ENCODE measurements around the gene KAT5. TPM values are rescaled to one million over a fixed set of nuclear protein-coding genes. Genes with fewer than 3 reads are reported as not detected.

The KAT5 gene
- total and polyA plus RNA-seq, 10 of the 15 experiments (the other 5 are each of a cell fraction or from before 2014, with no cell fraction given) = 3.4 to 66.1 (median 46.3) TPM

DNA sequence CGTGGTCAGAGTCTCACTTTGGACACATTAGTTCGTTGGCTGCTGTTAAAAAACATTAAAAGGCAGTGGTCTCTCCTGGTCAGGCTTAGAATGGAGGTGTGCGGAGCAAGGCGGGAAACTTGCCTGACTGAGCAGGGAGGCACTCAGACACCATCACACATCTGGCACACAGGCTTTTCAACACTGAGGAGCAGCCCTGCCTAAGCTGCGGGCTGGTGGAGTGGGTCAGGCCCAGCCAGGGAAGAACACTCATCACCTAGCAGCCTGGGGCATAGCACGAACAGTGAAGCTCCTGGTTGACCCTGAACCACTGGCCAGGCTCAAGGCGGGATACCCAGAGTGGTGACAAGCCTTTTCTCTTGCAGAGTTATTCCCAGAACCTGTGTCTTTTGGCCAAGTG lies 4.2 kb downstream of the KAT5 start:
- no peak for ATAC-seq
- Histone ChIP-seq H3K4me3 (no peak overlapping the region), H3K79me2 (ENCODE audit: control insufficient read depth, insufficient read depth, low read length) (peaks cover 26% of the 10 kb centered on the region), H3K4me2 (ENCODE audit: control insufficient read depth, insufficient read depth) (no peak overlapping the region), H3K36me3 (ENCODE audit: control insufficient read depth in 2 of 2, insufficient read depth in 2 of 2, low read length in 1 of 2) (peaks cover 29 to 34% of the 10 kb centered on the region in 2 experiments; a peak in 3 of 4 replicates), H3K4me1 (ENCODE audit: control insufficient read depth, insufficient read depth, low read length) (peaks cover 21% of the 10 kb centered on the region), H3K27me3 (replicated peaks in 1 of 2; ENCODE audit: control insufficient read depth in 2 of 2, insufficient read depth in 2 of 2, low read length in 1 of 2) (no peaks in the 10 kb centered on the region), H4K20me1 (ENCODE audit: control insufficient read depth, insufficient read depth) (no peaks in the 10 kb centered on the region; the same call in 1 of the 2 replicates), H3K27ac (ENCODE audit: control insufficient read depth, insufficient read depth) (no peak overlapping the region), H3K9ac (ENCODE audit: control insufficient read depth, insufficient read depth, low read length) (no peak overlapping the region), H3K9me3 (replicated peaks; ENCODE audit: control insufficient read depth, insufficient read depth, low read length) (no peaks in the 10 kb centered on the region), H2AFZ (ENCODE audit: control insufficient read depth, low read depth, low read length) (no peak overlapping the region)
- intact Hi-C loops (cut with micrococcal nuclease; ENCODE audit: unreplicated experiment) = loop anchor here (10.0 kb wide), 1 partner anchor 842 kb away; the partner anchor contains the start of gene EHD1
- ChIA-PET SMC1A (ENCODE audit: uncharacterized antibody, unreplicated experiment) (no interaction called here), POLR2A (no interaction called here), RAD21 (ENCODE audit: unreplicated experiment) (no interaction called here), CTCF (no interaction called here)
- no peak for DNase-seq (ENCODE audit: low read depth, low spot score)
- FAIRE-seq = no peak
- TF ChIP-seq STAT3 (IDR thresholded peaks at IDR 0.05; ENCODE audit: low read depth, low read length) = no peak
- TF ChIP-seq, protein P1, sequence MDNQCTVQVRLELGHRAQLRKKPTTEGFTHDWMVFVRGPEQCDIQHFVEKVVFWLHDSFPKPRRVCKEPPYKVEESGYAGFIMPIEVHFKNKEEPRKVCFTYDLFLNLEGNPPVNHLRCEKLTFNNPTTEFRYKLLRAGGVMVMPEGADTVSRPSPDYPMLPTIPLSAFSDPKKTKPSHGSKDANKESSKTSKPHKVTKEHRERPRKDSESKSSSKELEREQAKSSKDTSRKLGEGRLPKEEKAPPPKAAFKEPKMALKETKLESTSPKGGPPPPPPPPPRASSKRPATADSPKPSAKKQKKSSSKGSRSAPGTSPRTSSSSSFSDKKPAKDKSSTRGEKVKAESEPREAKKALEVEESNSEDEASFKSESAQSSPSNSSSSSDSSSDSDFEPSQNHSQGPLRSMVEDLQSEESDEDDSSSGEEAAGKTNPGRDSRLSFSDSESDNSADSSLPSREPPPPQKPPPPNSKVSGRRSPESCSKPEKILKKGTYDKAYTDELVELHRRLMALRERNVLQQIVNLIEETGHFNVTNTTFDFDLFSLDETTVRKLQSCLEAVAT (IDR thresholded peaks at IDR 0.05) = no peak
- TF ChIP-seq SMC3 (IDR thresholded peaks at IDR 0.05; ENCODE audit: borderline replicate concordance, low read length) = no peak
- no peak for TF ChIP-seq POLR2A (IDR thresholded peaks at IDR 0.05; ENCODE audit: low read depth, low read length)
- TF ChIP-seq NR2F1 (conservative IDR thresholded peaks at IDR 0.05) = no peak
- TF ChIP-seq, protein P2, sequence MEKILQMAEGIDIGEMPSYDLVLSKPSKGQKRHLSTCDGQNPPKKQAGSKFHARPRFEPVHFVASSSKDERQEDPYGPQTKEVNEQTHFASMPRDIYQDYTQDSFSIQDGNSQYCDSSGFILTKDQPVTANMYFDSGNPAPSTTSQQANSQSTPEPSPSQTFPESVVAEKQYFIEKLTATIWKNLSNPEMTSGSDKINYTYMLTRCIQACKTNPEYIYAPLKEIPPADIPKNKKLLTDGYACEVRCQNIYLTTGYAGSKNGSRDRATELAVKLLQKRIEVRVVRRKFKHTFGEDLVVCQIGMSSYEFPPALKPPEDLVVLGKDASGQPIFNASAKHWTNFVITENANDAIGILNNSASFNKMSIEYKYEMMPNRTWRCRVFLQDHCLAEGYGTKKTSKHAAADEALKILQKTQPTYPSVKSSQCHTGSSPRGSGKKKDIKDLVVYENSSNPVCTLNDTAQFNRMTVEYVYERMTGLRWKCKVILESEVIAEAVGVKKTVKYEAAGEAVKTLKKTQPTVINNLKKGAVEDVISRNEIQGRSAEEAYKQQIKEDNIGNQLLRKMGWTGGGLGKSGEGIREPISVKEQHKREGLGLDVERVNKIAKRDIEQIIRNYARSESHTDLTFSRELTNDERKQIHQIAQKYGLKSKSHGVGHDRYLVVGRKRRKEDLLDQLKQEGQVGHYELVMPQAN (conservative IDR thresholded peaks at IDR 0.05) = no peak
- TF ChIP-seq CBX3 (IDR thresholded peaks at IDR 0.05; ENCODE audit: borderline replicate concordance, low read depth) = no peak
- TF ChIP-seq CBFB (IDR thresholded peaks at IDR 0.05; ENCODE audit: low read depth) = no peak
- no peak for TF ChIP-seq ZZZ3 (IDR thresholded peaks at IDR 0.05; ENCODE audit: control insufficient read depth, insufficient read length, low read depth)
- TF ChIP-seq, protein P3, sequence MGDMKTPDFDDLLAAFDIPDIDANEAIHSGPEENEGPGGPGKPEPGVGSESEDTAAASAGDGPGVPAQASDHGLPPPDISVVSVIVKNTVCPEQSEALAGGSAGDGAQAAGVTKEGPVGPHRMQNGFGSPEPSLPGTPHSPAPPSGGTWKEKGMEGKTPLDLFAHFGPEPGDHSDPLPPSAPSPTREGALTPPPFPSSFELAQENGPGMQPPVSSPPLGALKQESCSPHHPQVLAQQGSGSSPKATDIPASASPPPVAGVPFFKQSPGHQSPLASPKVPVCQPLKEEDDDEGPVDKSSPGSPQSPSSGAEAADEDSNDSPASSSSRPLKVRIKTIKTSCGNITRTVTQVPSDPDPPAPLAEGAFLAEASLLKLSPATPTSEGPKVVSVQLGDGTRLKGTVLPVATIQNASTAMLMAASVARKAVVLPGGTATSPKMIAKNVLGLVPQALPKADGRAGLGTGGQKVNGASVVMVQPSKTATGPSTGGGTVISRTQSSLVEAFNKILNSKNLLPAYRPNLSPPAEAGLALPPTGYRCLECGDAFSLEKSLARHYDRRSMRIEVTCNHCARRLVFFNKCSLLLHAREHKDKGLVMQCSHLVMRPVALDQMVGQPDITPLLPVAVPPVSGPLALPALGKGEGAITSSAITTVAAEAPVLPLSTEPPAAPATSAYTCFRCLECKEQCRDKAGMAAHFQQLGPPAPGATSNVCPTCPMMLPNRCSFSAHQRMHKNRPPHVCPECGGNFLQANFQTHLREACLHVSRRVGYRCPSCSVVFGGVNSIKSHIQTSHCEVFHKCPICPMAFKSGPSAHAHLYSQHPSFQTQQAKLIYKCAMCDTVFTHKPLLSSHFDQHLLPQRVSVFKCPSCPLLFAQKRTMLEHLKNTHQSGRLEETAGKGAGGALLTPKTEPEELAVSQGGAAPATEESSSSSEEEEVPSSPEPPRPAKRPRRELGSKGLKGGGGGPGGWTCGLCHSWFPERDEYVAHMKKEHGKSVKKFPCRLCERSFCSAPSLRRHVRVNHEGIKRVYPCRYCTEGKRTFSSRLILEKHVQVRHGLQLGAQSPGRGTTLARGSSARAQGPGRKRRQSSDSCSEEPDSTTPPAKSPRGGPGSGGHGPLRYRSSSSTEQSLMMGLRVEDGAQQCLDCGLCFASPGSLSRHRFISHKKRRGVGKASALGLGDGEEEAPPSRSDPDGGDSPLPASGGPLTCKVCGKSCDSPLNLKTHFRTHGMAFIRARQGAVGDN (IDR thresholded peaks at IDR 0.05) = no peak
- no peak for TF ChIP-seq CREB1 (IDR thresholded peaks at IDR 0.05; ENCODE audit: low read depth)
- in situ Hi-C loops (cut with MboI) = no loop called here
- 90% methylated on average over 7 of the region's 7 CpGs for WGBS (ENCODE audit: insufficient coverage, insufficient replicate concordance, low lambda C conversion rate, missing lambda C conversion rate)
- no TSS peak for BruUV-seq (replicated peaks)

Measured in GM12878 (cell line).